Thymus (tissue), 11 donors: ENCODE measurements around the gene TSPAN33. TPM values are rescaled to one million over a fixed set of nuclear protein-coding genes. Genes with fewer than 3 reads are reported as not detected.
"Not testable (repeated sequence)": the region's sequence is repeated elsewhere in the genome, so short reads cannot be mapped to it uniquely, and the experiment has no call there.

Experiments used
- DNase-seq, 9 donors: peaks; one replicate each; pipeline ENCODE4 v3.0.0-alpha.2; 2013; ENCODE audit warnings: low spot score in 9 of 9, low read depth in 6 of 9, missing footprints in 1 of 9
- H3K27ac ChIP-seq, 2 donors: one replicate each; pipeline ENCODE4 v1.5.1; 2013; ENCODE audit warnings: control low read depth in 1 of 2, low read depth in 1 of 2, low read length in 1 of 2, mild to moderate bottlenecking in 1 of 2, moderate library complexity in 1 of 2
- H3K27me3 ChIP-seq, 2 donors: one replicate each; pipeline ENCODE4 v1.5.1; 2013; ENCODE audit warnings: low read length in 1 of 2; ENCODE audit not compliant: control insufficient read depth in 2 of 2, insufficient read depth in 1 of 2
- H3K36me3 ChIP-seq, 2 donors: one replicate each; pipeline ENCODE4 v1.5.1; 2013; ENCODE audit warnings: low read length in 1 of 2, mild to moderate bottlenecking in 1 of 2, moderate library complexity in 1 of 2; ENCODE audit not compliant: control insufficient read depth in 2 of 2, insufficient read depth in 2 of 2
- H3K4me1 ChIP-seq, 2 donors: one replicate each; pipeline ENCODE4 v1.5.1; 2013; ENCODE audit warnings: low read length in 2 of 2; ENCODE audit not compliant: control insufficient read depth in 2 of 2, insufficient read depth in 2 of 2
- H3K4me3 ChIP-seq, 2 donors: one replicate each; pipeline ENCODE4 v1.5.1; 2013; ENCODE audit warnings: low read length in 2 of 2, control low read depth in 1 of 2, mild to moderate bottlenecking in 1 of 2
- H3K9me3 ChIP-seq, 2 donors: one replicate each; pipeline ENCODE4 v1.5.1; 2013; ENCODE audit warnings: low read length in 1 of 2, mild to moderate bottlenecking in 1 of 2; ENCODE audit not compliant: control insufficient read depth in 2 of 2, insufficient read depth in 1 of 2
- WGBS: extraction: QIAGEN DNeasy Blood & Tissue Kit; methylation state at CpG from one replicate; pipeline ENCODE4 v1.1.7; 2013; 5-methylcytosine and 5-hydroxymethylcytosine counted together
- polyA plus RNA-seq: library from polyadenylated mRNA; stranded (reverse); fragments of 200-250 nt; gene quantifications from one replicate; pipeline ENCODE4 v1.2.3, GENCODE V29; 2013
- total RNA-seq: library from RNA; stranded (reverse); fragments of 120-200 nt; gene quantifications from one replicate; pipeline ENCODE4 v1.2.4, GENCODE V29; 2013
- donor health status: healthy.

The TSPAN33 gene
- total and polyA plus RNA-seq, 2 donors: 23.4 to 29.2 TPM

DNA sequence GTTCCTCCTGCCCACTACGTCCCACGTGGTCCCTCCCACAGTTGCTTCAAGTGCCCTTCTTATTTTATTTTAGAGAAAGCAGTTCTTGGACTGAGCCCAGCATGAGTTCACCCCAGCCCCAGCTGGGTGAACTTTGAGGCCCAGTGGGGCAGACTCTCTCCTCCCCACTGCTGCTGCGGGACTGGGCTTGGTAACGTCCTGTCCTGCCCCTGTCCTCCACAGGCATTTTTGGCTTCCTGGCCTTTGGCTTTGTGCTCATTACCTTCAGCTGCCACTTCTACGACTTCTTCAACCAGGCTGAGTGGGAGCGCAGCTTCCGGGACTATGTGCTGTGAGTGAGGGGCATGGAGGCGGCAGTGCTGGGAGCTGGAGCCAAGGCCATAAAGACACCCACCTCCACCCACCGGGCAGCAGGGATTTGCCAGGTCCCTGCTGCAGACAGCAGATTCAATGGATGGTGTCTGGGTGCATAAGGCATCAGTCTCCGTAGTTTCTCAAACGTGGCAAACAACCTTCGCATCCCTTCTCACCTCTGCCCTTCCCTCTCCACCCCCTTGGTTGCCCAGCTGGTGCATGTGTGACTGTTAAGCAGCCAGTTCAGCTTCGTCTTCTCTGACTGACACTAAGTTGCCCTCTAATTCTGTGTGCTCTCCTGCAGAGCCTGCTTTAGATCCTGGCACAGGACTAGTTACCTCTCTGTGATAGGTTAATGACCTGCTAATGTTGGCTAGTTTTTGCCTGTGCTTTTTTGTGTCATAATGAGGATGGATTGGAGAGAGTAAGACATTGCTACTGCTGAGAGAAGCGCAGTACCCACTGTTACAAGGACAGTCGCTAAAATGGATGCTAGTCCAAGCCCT is 64.8 kb downstream of the TSPAN33 start:
- DNase-seq: no peak
- H3K27me3 ChIP-seq: no peaks in the 10 kb centered on the region
- peaks cover 3 to 13% of the 10 kb centered on the region in 2 donors for H3K36me3 ChIP-seq
- no peak overlapping the region for H3K4me3 ChIP-seq
- H3K27ac ChIP-seq: no peak overlapping the region
- WGBS: 97% methylated on average over 15 of the region's 15 CpGs
- H3K9me3 ChIP-seq: no peaks in the 10 kb centered on the region
- H3K4me1 ChIP-seq: no peaks in the 10 kb centered on the region

DNA sequence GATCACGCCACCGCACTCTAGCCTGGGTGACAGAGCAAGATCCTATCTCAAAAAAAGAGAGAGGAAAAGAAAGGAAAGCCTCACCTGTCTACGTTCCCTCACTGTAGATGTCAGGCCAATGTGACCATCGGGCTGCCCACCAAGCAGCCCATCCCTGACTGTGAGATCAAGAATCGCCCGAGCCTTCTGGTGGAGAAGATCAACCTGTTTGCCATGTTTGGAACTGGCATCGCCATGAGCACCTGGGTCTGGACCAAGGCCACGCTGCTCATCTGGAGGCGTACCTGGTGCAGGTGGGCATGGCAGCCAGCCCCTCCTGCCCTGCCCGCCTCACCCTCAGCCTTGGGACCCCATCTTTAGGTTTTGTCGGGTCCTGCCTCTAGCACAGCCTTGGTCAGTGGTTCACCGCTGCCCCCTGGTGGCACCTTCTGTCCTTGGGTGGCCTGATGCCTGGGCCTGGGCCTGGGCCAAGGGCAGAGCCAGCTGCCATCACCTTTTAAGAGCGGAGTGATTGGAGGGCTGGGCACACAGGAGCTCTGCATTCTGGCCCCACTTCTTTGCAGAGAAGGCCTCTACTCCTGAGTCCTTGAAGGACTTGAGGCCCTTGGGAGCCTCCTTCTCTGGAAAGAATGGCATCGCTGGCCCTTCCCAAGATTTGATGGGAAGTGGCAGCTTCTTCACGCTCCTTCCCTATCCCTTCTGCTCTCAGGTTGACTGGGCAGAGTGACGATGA is 65.9 kb downstream of the TSPAN33 start:
- Histone ChIP-seq H3K9me3 (peaks cover 0 to 2% of the 10 kb centered on the region in 2 donors), H3K27ac (no peak overlapping the region), H3K36me3 (peaks cover 0 to 13% of the 10 kb centered on the region in 2 donors), H3K4me1 (no peaks in the 10 kb centered on the region), H3K27me3 (no peaks in the 10 kb centered on the region), H3K4me3 (no peak overlapping the region)
- DNase-seq: peak in 3 of 9 donors; percentile 51 to 72 (median 66)
- 83% methylated on average over 16 of the region's 16 CpGs for WGBS

DNA sequence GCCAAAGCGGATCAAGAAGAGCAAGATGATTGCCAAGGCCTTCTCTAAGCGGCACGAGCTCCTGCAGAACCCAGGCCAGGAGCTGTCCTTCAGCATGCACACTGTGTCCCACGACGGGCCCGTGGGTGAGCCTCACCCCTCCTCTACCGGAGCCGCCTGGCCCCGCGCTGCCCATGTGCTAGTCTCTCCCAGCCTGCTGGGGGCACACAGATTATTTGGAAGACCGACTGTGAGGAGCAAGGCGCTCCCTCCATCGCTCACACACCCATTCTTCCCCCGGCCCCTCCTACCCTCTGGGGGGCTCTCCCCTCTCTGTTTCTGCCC is 66.4 kb downstream of the TSPAN33 start:
- Histone ChIP-seq H3K4me1 (no peaks in the 10 kb centered on the region), H3K27ac (no peak overlapping the region), H3K9me3 (peaks cover 0 to 5% of the 10 kb centered on the region in 2 donors), H3K27me3 (no peaks in the 10 kb centered on the region), H3K4me3 (no peak overlapping the region), H3K36me3 (peaks cover 0 to 9% of the 10 kb centered on the region in 2 donors)
- no peak for DNase-seq
- 93% methylated on average over 14 of the region's 14 CpGs for WGBS

DNA sequence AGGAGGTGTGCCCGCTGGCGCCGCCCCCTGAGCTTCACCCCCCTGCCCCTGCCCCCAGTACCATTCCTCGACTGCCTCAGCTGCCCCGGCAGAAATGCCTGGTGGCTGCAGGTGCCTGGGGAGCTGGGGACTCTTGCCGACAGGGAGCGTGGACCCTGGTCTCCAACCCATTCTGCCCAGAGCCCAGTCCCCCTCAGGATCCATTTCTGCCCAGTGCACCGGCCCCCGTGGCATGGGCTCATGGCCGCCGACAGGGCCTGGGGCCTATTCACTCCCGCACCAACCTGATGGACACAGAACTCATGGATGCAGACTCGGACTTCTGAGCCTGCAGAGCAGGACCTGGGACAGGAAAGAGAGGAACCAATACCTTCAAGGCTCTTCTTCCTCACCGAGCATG is 67.6 kb downstream of the TSPAN33 start:
- H3K4me3 ChIP-seq: no peak overlapping the region
- H3K36me3 ChIP-seq: peaks cover 0 to 9% of the 10 kb centered on the region in 2 donors
- DNase-seq: no peak
- WGBS: 96% methylated on average over 14 of the region's 14 CpGs
- no peaks in the 10 kb centered on the region for H3K4me1 ChIP-seq
- H3K27ac ChIP-seq: no peak overlapping the region
- no peaks in the 10 kb centered on the region for H3K27me3 ChIP-seq
- peaks cover 0 to 10% of the 10 kb centered on the region in 2 donors for H3K9me3 ChIP-seq

DNA sequence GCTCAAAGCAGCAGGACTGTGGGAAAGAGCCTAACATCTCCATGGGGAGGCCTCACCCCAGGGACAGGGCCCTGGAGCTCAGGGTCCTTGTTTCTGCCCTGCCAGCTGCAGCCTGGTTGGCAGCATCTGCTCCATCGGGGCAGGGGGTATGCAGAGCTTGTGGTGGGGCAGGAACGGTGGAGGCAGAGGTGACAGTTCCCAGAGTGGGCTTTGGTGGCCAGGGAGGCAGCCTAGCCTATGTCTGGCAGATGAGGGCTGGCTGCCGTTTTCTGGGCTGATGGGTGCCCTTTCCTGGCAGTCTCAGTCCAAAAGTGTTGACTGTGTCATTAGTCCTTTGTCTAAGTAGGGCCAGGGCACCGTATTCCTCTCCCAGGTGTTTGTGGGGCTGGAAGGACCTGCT is 68.1 kb downstream of the TSPAN33 start:
- Histone ChIP-seq H3K9me3 (peaks cover 0 to 10% of the 10 kb centered on the region in 2 donors), H3K4me3 (no peak overlapping the region), H3K27ac (no peak overlapping the region), H3K4me1 (no peaks in the 10 kb centered on the region), H3K36me3 (peaks cover 0 to 9% of the 10 kb centered on the region in 2 donors), H3K27me3 (no peaks in the 10 kb centered on the region)
- WGBS: 97% methylated on average over 4 of the region's 4 CpGs
- no peak for DNase-seq

DNA sequence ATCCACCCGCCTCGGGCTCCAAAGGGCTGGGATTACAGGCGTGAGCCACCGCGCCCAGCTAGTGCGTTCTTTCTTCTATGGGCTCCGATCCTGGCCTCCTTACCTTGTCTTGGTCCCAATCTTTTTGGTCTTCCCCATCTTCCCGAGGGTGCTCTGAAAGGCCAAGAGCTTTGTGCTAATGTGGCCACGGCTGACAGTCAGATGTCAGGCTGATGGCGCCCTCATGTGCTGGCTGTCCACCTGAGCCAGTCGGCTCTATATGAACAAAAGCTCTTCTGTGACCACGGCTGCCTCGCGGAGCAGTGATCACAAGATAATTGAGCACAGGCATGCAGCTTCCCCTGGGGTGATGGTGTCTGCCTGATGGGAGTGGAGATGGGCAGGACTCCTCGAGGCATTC is 69.3 kb downstream of the TSPAN33 start:
- DNase-seq: no peak
- no peaks in the 10 kb centered on the region for H3K27me3 ChIP-seq
- H3K4me1 ChIP-seq: no peaks in the 10 kb centered on the region
- peaks cover 0 to 9% of the 10 kb centered on the region in 2 donors for H3K36me3 ChIP-seq
- H3K4me3 ChIP-seq: no peak overlapping the region
- 82% methylated on average over 15 of the region's 15 CpGs for WGBS
- H3K9me3 ChIP-seq: peaks cover 0 to 10% of the 10 kb centered on the region in 2 donors
- no peak overlapping the region for H3K27ac ChIP-seq

DNA sequence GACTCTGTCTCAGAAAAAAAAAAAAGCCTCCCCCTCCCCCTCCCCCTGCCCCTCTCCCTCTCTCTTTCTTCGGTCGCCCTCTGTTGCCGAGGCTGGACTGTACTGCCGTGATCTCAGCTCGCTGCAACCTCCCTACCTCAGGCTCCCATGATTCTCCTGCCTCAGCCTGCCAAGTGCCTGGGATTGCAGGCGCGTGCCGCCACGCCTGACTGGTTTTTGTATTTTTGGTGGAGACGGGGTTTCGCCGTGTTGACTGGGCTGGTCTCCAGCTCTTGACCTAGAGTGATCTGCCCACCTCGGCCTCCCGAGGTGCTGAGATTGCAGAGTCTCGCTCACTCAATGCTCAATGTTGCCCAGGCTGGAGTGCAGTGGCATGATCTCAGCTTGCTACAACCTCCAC is 71.2 kb downstream of the TSPAN33 start:
- not testable (repeated sequence) for H3K4me1 ChIP-seq, H3K27me3 ChIP-seq, H3K27ac ChIP-seq, H3K4me3 ChIP-seq, DNase-seq, H3K36me3 ChIP-seq
- WGBS: 97% methylated on average over 15 of the region's 15 CpGs
- H3K9me3 ChIP-seq: peaks cover 0 to 10% of the 10 kb centered on the region in 2 donors

DNA sequence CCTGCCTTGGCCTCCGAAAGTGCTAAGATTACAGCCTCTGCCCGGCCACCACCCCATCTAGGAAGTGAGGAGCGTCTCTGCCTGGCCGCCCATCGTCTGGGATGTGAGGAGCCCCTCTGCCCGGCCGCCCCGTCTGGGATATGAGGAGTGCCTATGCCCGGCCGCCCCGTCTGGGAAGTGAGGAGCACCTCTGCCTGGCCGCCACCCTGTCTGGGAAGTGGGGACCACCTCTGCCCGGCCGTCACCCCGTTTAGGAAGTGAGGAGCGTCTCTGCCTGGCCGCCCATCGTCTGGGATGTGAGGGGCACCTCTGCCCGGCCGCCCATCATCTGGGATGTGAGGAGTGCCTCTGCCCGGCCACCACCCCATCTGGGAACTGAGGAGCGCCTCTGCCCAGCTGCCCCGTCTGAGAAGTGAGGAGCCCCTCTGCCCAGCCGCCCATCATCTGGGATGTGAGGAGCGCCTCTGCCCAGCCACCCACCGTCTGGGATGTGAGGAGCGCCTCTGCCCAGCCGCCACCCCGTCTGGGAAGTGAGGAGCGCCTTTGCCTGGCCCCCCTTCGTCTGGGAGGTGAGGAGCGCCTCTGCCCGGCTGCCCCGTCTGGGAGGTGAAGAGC is 71.7 kb downstream of the TSPAN33 start:
- not testable (repeated sequence) for H3K27me3 ChIP-seq, H3K4me1 ChIP-seq, H3K4me3 ChIP-seq, H3K36me3 ChIP-seq, H3K27ac ChIP-seq, DNase-seq
- WGBS: 98% methylated on average over 34 of the region's 34 CpGs
- H3K9me3 ChIP-seq: peaks cover 0 to 10% of the 10 kb centered on the region in 2 donors
